GM19324 (cell line): ENCODE results near the gene STYX.

Experiments
- ATAC-seq: cut with Tn5 transposase; IDR thresholded peaks from one replicate; pipeline ENCODE4 v1.9.1; 2021; ENCODE audit warnings: mild to moderate bottlenecking, moderate library complexity; ENCODE audit not compliant: unreplicated experiment, low FRiP score

Gene STYX

GRCh38 chr14:52783206-52783605 lies 53.2 kb downstream of the STYX start:
- no peak for ATAC-seq

DNA sequence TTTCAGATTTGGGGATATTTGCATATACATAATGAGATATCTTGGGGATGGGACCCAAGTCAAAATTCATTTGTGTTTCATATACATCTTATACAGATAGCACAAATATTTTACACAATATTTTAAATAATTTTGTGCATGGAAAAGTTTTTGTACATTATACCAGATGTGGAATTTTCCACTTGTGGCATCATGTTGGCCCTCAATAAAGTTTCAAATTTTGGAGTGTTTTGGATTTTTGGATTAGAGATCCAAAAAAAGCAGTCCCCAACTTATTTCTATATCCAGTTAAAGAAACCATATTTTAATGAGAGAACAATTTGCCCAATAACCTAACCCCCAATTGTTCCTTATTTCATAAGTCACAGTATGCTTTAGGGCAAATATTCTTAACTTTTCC lies 56.9 kb downstream of the STYX start:
- no peak for ATAC-seq

DNA sequence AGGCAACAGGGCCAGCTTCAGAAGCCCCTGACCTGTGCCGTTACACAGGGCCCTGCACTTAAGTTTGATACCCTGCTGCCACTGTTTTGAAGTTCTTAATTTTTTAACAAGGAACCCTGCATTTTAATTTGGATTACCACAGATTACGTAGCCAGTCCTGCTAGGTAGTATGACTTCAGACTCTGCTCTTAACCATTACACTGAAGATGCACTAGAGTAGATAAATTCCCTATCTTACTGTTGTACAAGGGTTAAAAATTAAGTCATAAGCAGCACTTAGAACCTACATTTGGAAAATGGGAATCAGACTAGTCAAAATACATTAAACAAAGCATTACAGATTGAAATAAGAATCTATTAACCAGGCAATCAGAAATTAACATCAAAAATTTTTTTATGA lies 59.2 kb downstream of the STYX start:
- ATAC-seq = no peak

DNA sequence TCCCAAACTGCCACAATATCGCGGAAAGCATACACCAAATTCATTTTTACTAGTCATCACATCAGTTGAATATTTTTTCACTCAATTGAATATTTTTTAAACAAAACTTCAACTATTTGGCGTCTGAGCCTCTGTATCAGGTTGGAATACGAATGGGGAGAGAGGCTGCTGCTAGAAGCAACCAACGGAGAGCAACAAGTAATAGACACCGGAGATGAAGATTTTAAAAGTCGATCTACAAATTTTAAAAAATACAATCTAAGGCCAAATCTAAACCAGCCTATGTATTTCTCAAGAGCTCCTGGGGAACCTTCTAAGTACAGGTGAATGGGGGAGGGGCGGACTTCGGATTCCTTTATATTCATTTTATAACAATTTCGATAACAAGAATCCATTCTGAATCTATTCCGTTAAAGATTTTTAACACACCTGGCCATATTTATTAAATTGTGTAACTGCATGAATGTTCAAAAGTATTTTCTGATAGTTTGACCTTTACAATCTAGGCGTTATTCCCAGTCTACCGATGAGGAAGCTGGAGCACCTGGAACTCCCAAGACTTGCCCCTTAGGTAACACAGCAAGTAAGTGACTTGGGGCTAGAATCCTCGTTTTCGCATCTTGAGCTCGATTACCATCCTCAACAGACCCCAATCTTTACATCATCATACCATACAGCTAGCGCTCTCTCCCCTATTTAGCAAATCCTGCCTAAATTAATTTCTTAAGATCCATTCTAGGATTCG lies 60.2 kb downstream of the STYX start:
- no peak for ATAC-seq

GRCh38 chr14:52790756-52791222 lies 60.8 kb downstream of the STYX start:
- ATAC-seq = no peak

DNA sequence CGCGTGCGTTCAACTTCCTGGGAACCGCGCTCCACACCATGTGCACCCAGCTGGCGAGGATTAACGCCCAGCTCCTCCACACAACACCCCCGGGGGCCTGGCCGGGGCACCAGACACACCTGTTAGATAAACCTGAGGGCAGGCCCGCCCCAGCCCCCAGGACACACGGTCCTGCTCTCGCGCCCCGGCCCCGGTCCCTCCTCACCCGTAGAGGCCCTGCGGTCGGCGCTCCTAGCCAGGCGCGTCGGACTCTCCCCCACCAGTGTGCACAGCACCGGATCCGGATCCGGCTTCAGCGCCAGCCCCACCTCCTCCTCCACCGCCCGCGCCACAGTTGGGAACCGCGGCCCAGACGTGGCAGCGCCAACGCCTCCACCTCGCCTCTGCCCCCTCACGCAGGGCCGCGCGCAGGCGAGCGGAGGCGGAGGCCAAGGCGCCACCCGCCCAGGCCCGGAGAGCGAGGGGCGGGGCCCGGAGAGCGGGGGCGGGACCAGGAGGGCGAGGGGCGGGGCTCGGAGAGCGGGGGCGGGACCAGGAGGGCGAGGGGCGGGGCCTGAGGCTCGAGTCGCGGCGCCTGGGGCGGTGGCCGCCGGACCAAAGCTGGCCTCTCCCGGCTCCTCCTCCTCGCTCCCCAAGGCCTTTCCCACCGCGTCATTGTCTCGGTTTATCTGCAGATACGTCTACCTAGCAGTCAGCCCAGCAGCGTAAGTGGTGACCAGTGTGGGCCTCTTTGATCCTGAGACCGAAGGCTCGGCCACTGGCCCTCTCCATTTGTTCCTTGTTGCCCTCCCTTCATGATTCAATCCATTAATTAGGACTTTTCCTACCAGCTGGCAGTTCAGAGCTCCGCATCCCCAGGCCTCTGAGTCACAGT lies 61.5 kb downstream of the STYX start, which contains the start of gene GNPNAT1:
Gene GNPNAT1 (minus strand): TSS at position 385 of the 874 bp plus-strand sequence. CDS start 6,957 bp downstream, outside the sequence.
- peak; percentile 95 for ATAC-seq

DNA sequence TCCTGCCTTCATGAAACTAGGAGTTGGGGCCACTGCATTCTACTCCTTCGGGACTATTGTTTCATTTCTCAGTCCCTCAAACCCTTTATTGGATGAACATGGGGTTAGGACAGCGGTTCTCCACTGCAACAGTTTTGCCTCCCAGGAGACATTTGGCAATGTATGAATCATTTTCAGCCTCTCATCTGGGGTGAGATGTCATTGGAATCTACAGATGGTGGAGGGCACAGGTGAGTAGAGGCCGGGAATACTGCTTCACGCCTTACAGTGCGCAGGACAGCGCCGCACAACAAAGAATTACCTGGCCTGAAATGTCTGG lies 62.1 kb downstream of the STYX start:
- ATAC-seq = no peak

DNA sequence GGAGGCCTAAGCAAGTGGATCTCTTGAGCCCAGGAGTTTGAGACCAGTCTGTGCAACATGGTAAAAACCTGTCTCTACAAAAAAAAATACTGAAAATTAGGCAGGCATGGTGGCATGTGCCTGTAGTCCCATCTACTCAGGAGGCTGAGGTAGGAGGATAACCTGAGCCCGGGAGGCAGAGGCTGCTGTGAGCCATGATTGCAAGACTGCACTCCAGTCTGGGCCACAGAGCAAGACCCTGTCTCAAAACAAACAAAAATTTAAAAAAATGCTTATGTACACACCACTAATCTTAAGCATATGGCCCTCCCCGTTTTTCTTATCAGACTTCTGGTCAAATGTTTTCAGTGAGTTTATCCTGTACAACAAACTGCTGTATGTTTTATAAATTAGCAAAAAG lies 63.1 kb downstream of the STYX start:
- no peak for ATAC-seq

- no peak for ATAC-seq
Measured at GRCh38 chr14:52797653-52798052, 67.7 kb downstream of the STYX start.

DNA sequence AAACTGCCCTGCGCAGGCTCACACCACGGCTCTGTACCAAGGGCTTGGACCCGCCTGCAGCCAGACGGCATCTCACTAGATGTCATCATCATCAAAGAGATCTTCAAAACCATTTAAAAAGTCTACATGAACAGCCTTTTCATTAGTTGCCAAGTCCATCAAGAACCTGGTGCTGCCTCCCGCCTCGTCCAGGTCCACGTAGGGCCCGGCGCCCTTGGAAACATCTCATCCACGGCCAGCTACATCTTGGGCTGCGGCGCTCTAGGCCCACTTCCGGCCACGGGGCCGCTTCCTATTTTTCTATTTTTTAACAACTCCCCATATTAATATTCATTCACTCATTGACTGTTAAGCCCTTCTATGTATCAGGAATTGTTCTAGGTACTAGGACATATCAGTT lies 68.9 kb downstream of the STYX start:
- no peak for ATAC-seq

GRCh38 chr14:52801014-52801712 lies 71.2 kb downstream of the STYX start:
- no peak for ATAC-seq

GRCh38 chr14:52802597-52802996 lies 72.6 kb downstream of the STYX start:
- ATAC-seq = no peak

DNA sequence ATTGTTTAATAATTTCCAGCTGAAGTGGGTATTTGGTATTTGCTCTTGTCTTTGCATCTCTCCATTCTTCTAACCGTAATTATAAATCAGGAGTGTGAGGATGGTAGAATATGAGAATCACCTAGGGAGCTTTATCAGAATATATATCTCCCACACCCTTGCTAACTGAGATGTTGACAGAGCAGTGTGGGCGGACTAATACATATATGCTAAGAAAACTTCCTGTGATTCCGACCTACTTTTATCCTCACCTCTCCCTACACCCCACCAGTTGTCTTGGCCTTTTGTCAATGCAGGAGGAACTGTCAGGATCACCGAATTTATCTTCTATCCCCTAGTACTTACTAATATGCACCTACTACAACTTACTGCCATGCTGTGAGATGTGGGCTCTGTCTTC lies 76.1 kb downstream of the STYX start:
- no peak for ATAC-seq

DNA sequence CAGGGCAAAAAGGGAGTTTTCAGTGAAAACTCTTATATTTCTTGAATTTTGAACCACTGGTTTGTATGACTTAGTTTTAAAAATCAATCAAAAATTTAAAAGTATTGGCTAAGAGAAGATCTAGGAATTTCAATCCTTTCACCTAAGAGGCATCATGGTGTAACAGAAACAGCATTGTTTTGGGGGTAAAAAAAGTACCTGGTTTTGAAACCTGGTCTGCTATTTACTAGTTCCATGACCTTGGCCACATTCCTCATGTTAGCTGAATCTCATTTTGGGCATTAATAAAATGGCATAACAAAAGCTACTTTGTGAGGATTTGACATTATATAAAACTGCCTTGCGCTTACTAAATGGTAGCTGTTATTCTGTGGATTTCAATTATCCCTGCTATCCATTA lies 78.1 kb downstream of the STYX start:
- no peak for ATAC-seq

- ATAC-seq = no peak
Measured at GRCh38 chr14:52821805-52822250, 91.9 kb downstream of the STYX start.

GRCh38 chr14:52824462-52824861 lies 94.5 kb downstream of the STYX start:
- no peak for ATAC-seq
